Ishikawa (cell line): ENCODE data around the gene CD6.

Source experiments
- CEBPB ChIP-seq: IDR thresholded peaks from 2 replicates; pipeline ENCODE4 v1.6.1; 2012
- CREB1 ChIP-seq: IDR thresholded peaks from 2 replicates; pipeline ENCODE4 v1.6.1; 2012; ENCODE audit warnings: low read depth
- EGR1 ChIP-seq: IDR thresholded peaks from 2 replicates; pipeline ENCODE4 v1.6.1; 2012
- EP300 ChIP-seq: IDR thresholded peaks from 2 replicates; pipeline ENCODE4 v1.6.1; 2012; ENCODE audit warnings: borderline replicate concordance
- FOXM1 ChIP-seq: IDR thresholded peaks from 2 replicates; pipeline ENCODE4 v1.6.1; 2012; ENCODE audit warnings: low read depth, borderline replicate concordance
- MAX ChIP-seq: IDR thresholded peaks from 2 replicates; pipeline ENCODE4 v1.6.1; 2012
- NFIC ChIP-seq: IDR thresholded peaks from 2 replicates; pipeline ENCODE4 v1.6.1; 2012
- RAD21 ChIP-seq: IDR thresholded peaks from 2 replicates; pipeline ENCODE4 v1.6.1; 2012; ENCODE audit warnings: low read depth
- REST ChIP-seq: IDR thresholded peaks from 2 replicates; pipeline ENCODE4 v1.6.1; 2012; ENCODE audit warnings: low read depth, mild to moderate bottlenecking
- TAF1 ChIP-seq: IDR thresholded peaks from 2 replicates; pipeline ENCODE4 v1.6.1; 2012; ENCODE audit warnings: low read depth, mild to moderate bottlenecking
- TCF12 ChIP-seq: IDR thresholded peaks from 2 replicates; pipeline ENCODE4 v1.6.1; 2012; ENCODE audit warnings: low read depth
- TEAD4 ChIP-seq: IDR thresholded peaks from 2 replicates; pipeline ENCODE4 v1.6.1; 2012
- USF1 ChIP-seq: IDR thresholded peaks from 2 replicates; pipeline ENCODE4 v1.6.1; 2012
- YY1 ChIP-seq: IDR thresholded peaks from 2 replicates; pipeline ENCODE4 v1.6.1; 2012; ENCODE audit warnings: low read depth
- ZBTB7A ChIP-seq: IDR thresholded peaks from 2 replicates; pipeline ENCODE4 v1.6.1; 2012; ENCODE audit warnings: low read depth

CD6 gene

GRCh38 chr11:60977836-60978235 is 6.4 kb downstream of the CD6 start:
- no peak for TF ChIP-seq REST
- TF ChIP-seq TAF1, result no peak

- TF ChIP-seq USF1, result no peak
- no peak for TF ChIP-seq TAF1
- TF ChIP-seq MAX, result no peak
- no peak for TF ChIP-seq EP300
- no peak for TF ChIP-seq FOXM1
These were observed 7.3 kb downstream of the CD6 start for GRCh38 chr11:60978546-60979380.

GRCh38 chr11:60981515-60981914 is 10.0 kb downstream of the CD6 start:
- TF ChIP-seq MAX (no peak), NFIC (no peak), TAF1 (no peak), TEAD4 (no peak), RAD21 (no peak), FOXM1 (no peak), EGR1 (no peak), CREB1 (no peak), ZBTB7A (no peak), CEBPB (no peak), EP300 (no peak), YY1 (no peak), TCF12 (no peak), REST (no peak), USF1 (no peak)

- TF ChIP-seq CEBPB (no peak), REST (no peak), TAF1 (no peak), EP300 (no peak), NFIC (no peak), YY1 (no peak), ZBTB7A (no peak), FOXM1 (no peak)
These were observed 10.7 kb downstream of the CD6 start for GRCh38 chr11:60982184-60982583.

- TF ChIP-seq FOXM1 (no peak), TAF1 (no peak), RAD21 (no peak), YY1 (no peak), TCF12 (no peak), ZBTB7A (no peak), EP300 (no peak), CREB1 (no peak), CEBPB (no peak)
These were observed 12.7 kb downstream of the CD6 start for GRCh38 chr11:60984149-60984548.
